ENCODE results near the gene NLGN1. TPM values are rescaled to one million over a fixed set of nuclear protein-coding genes. Genes with fewer than 3 reads are reported as not detected.

Gene NLGN1
- total RNA-seq, 5 donors from 2014 or later (not counting 1 experiment from before 2014, with no cell fraction given): 0.18 TPM; not detected in 4

DNA sequence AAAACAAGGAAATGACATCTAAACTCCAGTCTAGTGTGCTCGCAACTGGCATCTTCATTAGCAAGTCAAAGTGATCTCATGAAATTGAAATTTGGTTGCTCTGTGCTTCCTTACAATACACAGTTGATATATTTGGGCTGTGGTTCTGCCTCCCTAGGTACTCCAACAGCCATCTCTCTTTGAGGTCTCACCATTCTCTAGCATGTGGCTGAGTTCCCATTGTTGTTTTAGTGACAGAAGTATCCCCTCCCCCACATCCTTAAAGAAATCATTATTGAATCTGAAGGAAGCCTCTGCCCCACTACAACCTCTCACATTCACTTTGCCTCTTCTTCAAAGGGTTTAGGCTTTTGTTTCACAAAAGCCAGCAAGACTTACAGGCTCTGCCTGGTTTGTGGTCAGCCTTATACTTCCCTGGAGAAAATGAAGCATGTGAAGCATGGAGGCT, 516.5 kb downstream of the NLGN1 start:
- ChIA-PET CTCF (no interaction called here), POLR2A (no interaction called here)
- Histone ChIP-seq H3K9me3 (no peaks in the 10 kb centered on the region), H3K36me3 (ENCODE audit: control insufficient read depth in 2 of 2, extremely low read depth in 1 of 2, insufficient read depth in 1 of 2, low read length in 1 of 2) (no peaks in the 10 kb centered on the region), H3K4me1 (ENCODE audit: control insufficient read depth in 1 of 2, extremely low read depth in 1 of 2, insufficient read depth in 2 of 2, low read length in 2 of 2) (no peaks in the 10 kb centered on the region), H3K4me3 (ENCODE audit: control insufficient read depth in 1 of 2, extremely low read depth in 1 of 2, low read length in 1 of 2) (no peak overlapping the region), H3K27me3 (replicated peaks in 1 of 2; ENCODE audit: control insufficient read depth in 2 of 2, extremely low read depth in 1 of 2, insufficient read depth in 2 of 2, low read length in 1 of 2) (no peaks in the 10 kb centered on the region), H3K27ac (ENCODE audit: low read length) (no peak overlapping the region)
- no CpG with 5 or more reads among the region's 1 CpG for WGBS (ENCODE audit: insufficient coverage)
- Mint-ChIP-seq H3K27me3 (no peaks in the 10 kb centered on the region), H3K36me3 (no peaks in the 10 kb centered on the region), H3K9me3 (peaks cover 0 to 8% (median 5%) of the 10 kb centered on the region in 3 donors), H3K4me1 (no peaks in the 10 kb centered on the region), H3K27ac (no peak overlapping the region), H3K4me3 (no peak overlapping the region)
- ATAC-seq (replicated peaks in 1 of 4) (no peak), DNase-seq (no peak)

DNA sequence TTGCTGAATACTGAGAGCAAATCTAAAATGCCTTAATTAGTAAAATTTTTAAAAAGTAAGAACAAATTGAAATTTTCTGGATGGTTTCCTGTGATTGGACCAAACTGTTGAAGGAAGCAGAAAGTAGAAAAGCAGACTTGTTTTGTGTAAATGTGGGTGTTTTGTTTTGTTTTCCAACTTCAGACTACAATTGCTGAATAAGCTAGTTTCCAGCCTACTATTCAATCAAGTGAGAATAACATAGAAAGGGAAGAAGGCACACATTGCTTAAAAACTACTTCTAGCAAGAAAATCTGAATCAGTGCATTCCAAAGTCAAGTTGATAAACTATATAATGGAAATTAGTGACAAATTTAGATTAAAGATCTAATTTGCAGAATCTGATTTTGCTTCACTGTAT, 519.3 kb downstream of the NLGN1 start:
- ATAC-seq (replicated peaks in 1 of 4): no peak
- ChIA-PET POLR2A (no interaction called here), CTCF (no interaction called here)
- no peak for DNase-seq
- Histone ChIP-seq H3K27ac (ENCODE audit: low read length) (no peak overlapping the region), H3K4me1 (ENCODE audit: control insufficient read depth in 1 of 2, extremely low read depth in 1 of 2, insufficient read depth in 2 of 2, low read length in 2 of 2) (no peaks in the 10 kb centered on the region), H3K36me3 (ENCODE audit: control insufficient read depth in 2 of 2, extremely low read depth in 1 of 2, insufficient read depth in 1 of 2, low read length in 1 of 2) (no peaks in the 10 kb centered on the region), H3K4me3 (ENCODE audit: control insufficient read depth in 1 of 2, extremely low read depth in 1 of 2, low read length in 1 of 2) (no peak overlapping the region), H3K9me3 (no peaks in the 10 kb centered on the region), H3K27me3 (replicated peaks in 1 of 2; ENCODE audit: control insufficient read depth in 2 of 2, extremely low read depth in 1 of 2, insufficient read depth in 2 of 2, low read length in 1 of 2) (no peaks in the 10 kb centered on the region)
- Mint-ChIP-seq H3K36me3 (no peaks in the 10 kb centered on the region), H3K4me1 (no peaks in the 10 kb centered on the region), H3K27ac (no peak overlapping the region), H3K9me3 (peaks cover 0 to 7% (median 5%) of the 10 kb centered on the region in 3 donors), H3K4me3 (no peak overlapping the region), H3K27me3 (no peaks in the 10 kb centered on the region)

DNA sequence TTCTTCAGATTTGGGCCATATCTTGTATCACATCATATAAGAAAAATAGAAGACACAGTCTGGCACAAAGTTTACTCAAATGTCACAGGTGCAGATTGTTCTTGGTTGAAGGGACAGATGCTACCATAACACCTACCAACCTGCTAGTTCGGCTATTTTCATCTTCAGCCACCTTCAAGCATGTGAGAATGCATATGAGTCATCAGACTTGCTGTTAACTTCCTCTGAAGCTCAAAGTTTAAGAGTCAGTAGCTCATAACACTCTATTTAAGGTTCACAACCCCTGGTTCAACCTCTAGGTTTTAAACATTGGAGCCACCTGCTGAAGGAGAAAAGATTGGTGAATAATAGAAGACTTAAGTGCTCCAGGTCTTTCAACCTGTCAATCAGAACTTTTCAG, 522.8 kb downstream of the NLGN1 start:
- Mint-ChIP-seq H3K27me3 (no peaks in the 10 kb centered on the region), H3K4me1 (no peaks in the 10 kb centered on the region), H3K9me3 (peaks cover 0 to 4% (median 0%) of the 10 kb centered on the region in 3 donors), H3K4me3 (no peak overlapping the region), H3K36me3 (no peaks in the 10 kb centered on the region), H3K27ac (no peak overlapping the region)
- DNase-seq (no peak), ATAC-seq (replicated peaks in 1 of 4) (no peak)
- Histone ChIP-seq H3K4me1 (ENCODE audit: control insufficient read depth in 1 of 2, extremely low read depth in 1 of 2, insufficient read depth in 2 of 2, low read length in 2 of 2) (no peaks in the 10 kb centered on the region), H3K27me3 (replicated peaks in 1 of 2; ENCODE audit: control insufficient read depth in 2 of 2, extremely low read depth in 1 of 2, insufficient read depth in 2 of 2, low read length in 1 of 2) (no peaks in the 10 kb centered on the region), H3K9me3 (no peaks in the 10 kb centered on the region), H3K4me3 (ENCODE audit: control insufficient read depth in 1 of 2, extremely low read depth in 1 of 2, low read length in 1 of 2) (no peak overlapping the region), H3K36me3 (ENCODE audit: control insufficient read depth in 2 of 2, extremely low read depth in 1 of 2, insufficient read depth in 1 of 2, low read length in 1 of 2) (no peaks in the 10 kb centered on the region), H3K27ac (ENCODE audit: low read length) (no peak overlapping the region)
- POLR2A ChIA-PET: no interaction called here
- CTCF ChIA-PET: no interaction called here
- WGBS (ENCODE audit: insufficient coverage): no CpG with 5 or more reads among the region's 1 CpG

DNA sequence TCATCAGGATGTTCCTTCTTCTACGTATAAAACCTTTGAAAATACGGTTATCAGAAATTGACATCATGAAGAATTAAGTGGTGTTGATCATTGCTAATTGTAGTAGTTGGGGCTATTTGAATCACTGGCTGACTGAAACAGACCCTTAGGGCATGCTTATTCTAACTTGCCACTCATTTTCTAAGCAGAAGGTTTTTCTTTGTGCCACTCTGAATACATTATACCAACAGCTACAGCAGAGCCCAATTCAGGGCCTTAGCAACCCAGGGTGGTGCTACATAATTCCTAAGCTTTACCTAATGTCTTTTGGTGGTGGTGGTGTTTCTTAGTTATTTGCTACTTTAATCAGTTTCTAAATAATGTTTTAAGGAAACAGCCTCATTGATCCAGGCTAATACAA, 524.2 kb downstream of the NLGN1 start:
- H3K27ac Mint-ChIP-seq: no peak overlapping the region
- ATAC-seq (replicated peaks in 1 of 4) (no peak), DNase-seq (no peak)
- no CpG with 5 or more reads among the region's 2 CpGs for WGBS (ENCODE audit: insufficient coverage)
- H3K4me1 ChIP-seq (ENCODE audit: control insufficient read depth in 1 of 2, extremely low read depth in 1 of 2, insufficient read depth in 2 of 2, low read length in 2 of 2): no peaks in the 10 kb centered on the region
- ChIA-PET CTCF (no interaction called here), POLR2A (no interaction called here)
- no peak overlapping the region for H3K4me3 ChIP-seq (ENCODE audit: control insufficient read depth in 1 of 2, extremely low read depth in 1 of 2, low read length in 1 of 2)
- H3K36me3 ChIP-seq (ENCODE audit: control insufficient read depth in 2 of 2, extremely low read depth in 1 of 2, insufficient read depth in 1 of 2, low read length in 1 of 2): no peaks in the 10 kb centered on the region
- no peak overlapping the region for H3K4me3 Mint-ChIP-seq
- no peaks in the 10 kb centered on the region for H3K27me3 Mint-ChIP-seq
- no peaks in the 10 kb centered on the region for H3K9me3 ChIP-seq
- H3K4me1 Mint-ChIP-seq: no peaks in the 10 kb centered on the region
- H3K36me3 Mint-ChIP-seq: no peaks in the 10 kb centered on the region
- H3K27ac ChIP-seq (ENCODE audit: low read length): no peak overlapping the region
- H3K9me3 Mint-ChIP-seq: peaks cover 0 to 7% (median 0%) of the 10 kb centered on the region in 3 donors
- no peaks in the 10 kb centered on the region for H3K27me3 ChIP-seq (replicated peaks in 1 of 2; ENCODE audit: control insufficient read depth in 2 of 2, extremely low read depth in 1 of 2, insufficient read depth in 2 of 2, low read length in 1 of 2)

DNA sequence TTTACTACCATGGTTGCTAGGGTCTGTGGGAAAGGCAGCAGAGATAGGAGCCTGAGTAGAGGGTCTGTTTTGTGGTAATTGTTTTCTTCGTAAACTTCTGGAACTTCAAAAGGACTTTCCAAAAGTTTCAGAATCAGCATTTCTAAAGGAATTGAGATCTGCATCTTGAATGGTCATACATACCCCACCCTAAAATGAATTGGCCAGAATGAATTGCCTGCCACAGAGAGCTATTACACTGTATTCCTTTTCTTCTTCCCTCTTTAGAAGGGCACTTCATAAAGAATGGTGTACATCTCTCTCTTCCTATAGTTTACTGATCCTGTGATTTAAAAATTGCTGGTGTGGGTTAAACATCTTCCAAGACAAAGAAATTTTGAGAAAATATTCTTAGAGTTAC, 525.7 kb downstream of the NLGN1 start:
- no peaks in the 10 kb centered on the region for H3K36me3 Mint-ChIP-seq
- no peaks in the 10 kb centered on the region for H3K36me3 ChIP-seq (ENCODE audit: control insufficient read depth in 2 of 2, extremely low read depth in 1 of 2, insufficient read depth in 1 of 2, low read length in 1 of 2)
- H3K4me3 ChIP-seq (ENCODE audit: control insufficient read depth in 1 of 2, extremely low read depth in 1 of 2, low read length in 1 of 2): no peak overlapping the region
- H3K27ac ChIP-seq (ENCODE audit: low read length): no peak overlapping the region
- peaks cover 0 to 7% (median 0%) of the 10 kb centered on the region in 3 donors for H3K9me3 Mint-ChIP-seq
- ChIA-PET POLR2A (no interaction called here), CTCF (no interaction called here)
- WGBS (ENCODE audit: insufficient coverage): no CpG with 5 or more reads among the region's 1 CpG
- no peak for DNase-seq
- no peak for ATAC-seq (replicated peaks in 1 of 4)
- no peaks in the 10 kb centered on the region for H3K9me3 ChIP-seq
- no peaks in the 10 kb centered on the region for H3K4me1 ChIP-seq (ENCODE audit: control insufficient read depth in 1 of 2, extremely low read depth in 1 of 2, insufficient read depth in 2 of 2, low read length in 2 of 2)
- no peak overlapping the region for H3K4me3 Mint-ChIP-seq
- no peak overlapping the region for H3K27ac Mint-ChIP-seq
- H3K4me1 Mint-ChIP-seq: no peaks in the 10 kb centered on the region
- no peaks in the 10 kb centered on the region for H3K27me3 ChIP-seq (replicated peaks in 1 of 2; ENCODE audit: control insufficient read depth in 2 of 2, extremely low read depth in 1 of 2, insufficient read depth in 2 of 2, low read length in 1 of 2)
- no peaks in the 10 kb centered on the region for H3K27me3 Mint-ChIP-seq

DNA sequence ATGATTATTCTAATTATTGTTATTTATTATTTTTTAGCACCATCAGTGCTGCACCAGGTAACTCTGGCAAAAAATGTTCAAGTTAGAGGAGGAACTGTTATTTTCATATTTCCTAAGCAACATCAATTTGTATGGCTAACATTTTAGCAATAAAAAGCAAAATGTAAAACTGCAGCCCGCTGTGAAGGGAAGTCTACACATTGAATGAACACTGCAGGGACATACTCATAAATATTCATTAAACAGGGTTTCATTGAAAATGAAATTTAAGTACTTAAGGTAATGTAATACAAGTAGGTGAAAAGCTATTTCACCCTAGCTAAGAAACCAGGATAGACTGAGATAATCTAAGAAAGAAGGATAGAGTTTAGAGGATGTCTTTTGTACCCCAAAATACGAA, 532.7 kb downstream of the NLGN1 start:
- H3K27me3 ChIP-seq (replicated peaks in 1 of 2; ENCODE audit: control insufficient read depth in 2 of 2, extremely low read depth in 1 of 2, insufficient read depth in 2 of 2, low read length in 1 of 2): no peaks in the 10 kb centered on the region
- ATAC-seq (replicated peaks in 1 of 4) (no peak), DNase-seq (no peak)
- Mint-ChIP-seq H3K4me1 (no peaks in the 10 kb centered on the region), H3K36me3 (no peaks in the 10 kb centered on the region), H3K27ac (no peak overlapping the region), H3K4me3 (no peak overlapping the region), H3K27me3 (no peaks in the 10 kb centered on the region), H3K9me3 (peaks cover 0 to 8% (median 5%) of the 10 kb centered on the region in 3 donors)
- H3K4me1 ChIP-seq (ENCODE audit: control insufficient read depth in 1 of 2, extremely low read depth in 1 of 2, insufficient read depth in 2 of 2, low read length in 2 of 2): no peaks in the 10 kb centered on the region
- no peaks in the 10 kb centered on the region for H3K9me3 ChIP-seq
- ChIA-PET POLR2A (no interaction called here), CTCF (no interaction called here)
- no CpG with 5 or more reads among the region's 2 CpGs for WGBS (ENCODE audit: insufficient coverage)
- H3K27ac ChIP-seq (ENCODE audit: low read length): no peak overlapping the region
- H3K36me3 ChIP-seq (ENCODE audit: control insufficient read depth in 2 of 2, extremely low read depth in 1 of 2, insufficient read depth in 1 of 2, low read length in 1 of 2): no peaks in the 10 kb centered on the region
- no peak overlapping the region for H3K4me3 ChIP-seq (ENCODE audit: control insufficient read depth in 1 of 2, extremely low read depth in 1 of 2, low read length in 1 of 2)

DNA sequence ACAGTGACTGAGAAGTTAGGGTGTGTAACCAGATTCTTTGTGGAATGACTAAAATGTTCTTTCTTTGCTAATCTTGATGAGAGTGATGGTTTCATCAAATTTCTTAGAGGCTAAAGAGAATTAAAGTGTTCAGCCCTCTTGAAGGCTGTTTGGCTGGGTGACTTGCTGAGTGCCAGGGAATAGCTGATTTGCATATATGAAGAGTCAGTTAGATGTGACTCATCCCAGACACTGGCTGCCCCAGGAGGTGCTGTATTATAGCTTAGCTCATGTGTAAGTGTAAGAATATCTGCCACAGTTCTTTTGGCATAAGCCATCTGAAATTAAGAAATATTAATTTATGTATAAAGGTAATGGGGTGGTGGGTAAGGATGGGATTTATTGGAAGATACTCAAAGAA, 535.1 kb downstream of the NLGN1 start:
- no peaks in the 10 kb centered on the region for H3K27me3 Mint-ChIP-seq
- POLR2A ChIA-PET: interaction anchor here (0.6 to 0.7 kb wide), 2 partner anchors 904 to 1130 kb away, joined by 3 to 5 read pairs; no protein-coding TSS in a partner anchor
- no peaks in the 10 kb centered on the region for H3K4me1 ChIP-seq (ENCODE audit: control insufficient read depth in 1 of 2, extremely low read depth in 1 of 2, insufficient read depth in 2 of 2, low read length in 2 of 2)

More for the DNA sequence above, 535.1 kb downstream of the NLGN1 start:
- H3K9me3 ChIP-seq: no peaks in the 10 kb centered on the region
- H3K27me3 ChIP-seq (replicated peaks in 1 of 2; ENCODE audit: control insufficient read depth in 2 of 2, extremely low read depth in 1 of 2, insufficient read depth in 2 of 2, low read length in 1 of 2): no peaks in the 10 kb centered on the region
- no peak overlapping the region for H3K4me3 ChIP-seq (ENCODE audit: control insufficient read depth in 1 of 2, extremely low read depth in 1 of 2, low read length in 1 of 2)
- H3K27ac ChIP-seq (ENCODE audit: low read length): no peak overlapping the region
- no peaks in the 10 kb centered on the region for H3K36me3 Mint-ChIP-seq
- ATAC-seq (replicated peaks in 1 of 4) (no peak), DNase-seq (no peak)
- CTCF ChIA-PET: interaction anchor here in 1 of 2 donors (0.6 kb wide), 1 partner anchor 116 kb away, joined by 3 read pairs; no protein-coding TSS in a partner anchor
- H3K4me1 Mint-ChIP-seq: no peaks in the 10 kb centered on the region
- no peak overlapping the region for H3K4me3 Mint-ChIP-seq
- H3K36me3 ChIP-seq (ENCODE audit: control insufficient read depth in 2 of 2, extremely low read depth in 1 of 2, insufficient read depth in 1 of 2, low read length in 1 of 2): no peaks in the 10 kb centered on the region
- H3K27ac Mint-ChIP-seq: no peak overlapping the region
- peaks cover 0 to 9% (median 5%) of the 10 kb centered on the region in 3 donors for H3K9me3 Mint-ChIP-seq

Measured in T-cell (primary cell).